ENCODE data around the gene POLA1.

POLA1 gene

GRCh38 chrX:25007059-25008053, 313.6 kb downstream of the POLA1 start:
- DNase-seq (ENCODE audit: low read depth in 2 of 3, low spot score in 2 of 3) = no peak

GRCh38 chrX:25009407-25009806, 315.7 kb downstream of the POLA1 start:
- DNase-seq (ENCODE audit: low read depth in 2 of 3, low spot score in 2 of 3) = no peak

- no peak for DNase-seq (ENCODE audit: low read depth in 2 of 3, low spot score in 2 of 3)
These were observed 317.3 kb downstream of the POLA1 start for GRCh38 chrX:25010784-25011588.

GRCh38 chrX:25011589-25012432, 318.1 kb downstream of the POLA1 start:
- DNase-seq (ENCODE audit: low read depth in 2 of 3, low spot score in 2 of 3) = no peak

- DNase-seq (ENCODE audit: low read depth in 2 of 3, low spot score in 2 of 3) = no peak
These were observed 318.7 kb downstream of the POLA1 start for GRCh38 chrX:25012433-25012735.

- no peak for DNase-seq (ENCODE audit: low read depth in 2 of 3, low spot score in 2 of 3)
These were observed 319.3 kb downstream of the POLA1 start for GRCh38 chrX:25012793-25013631.

DNA sequence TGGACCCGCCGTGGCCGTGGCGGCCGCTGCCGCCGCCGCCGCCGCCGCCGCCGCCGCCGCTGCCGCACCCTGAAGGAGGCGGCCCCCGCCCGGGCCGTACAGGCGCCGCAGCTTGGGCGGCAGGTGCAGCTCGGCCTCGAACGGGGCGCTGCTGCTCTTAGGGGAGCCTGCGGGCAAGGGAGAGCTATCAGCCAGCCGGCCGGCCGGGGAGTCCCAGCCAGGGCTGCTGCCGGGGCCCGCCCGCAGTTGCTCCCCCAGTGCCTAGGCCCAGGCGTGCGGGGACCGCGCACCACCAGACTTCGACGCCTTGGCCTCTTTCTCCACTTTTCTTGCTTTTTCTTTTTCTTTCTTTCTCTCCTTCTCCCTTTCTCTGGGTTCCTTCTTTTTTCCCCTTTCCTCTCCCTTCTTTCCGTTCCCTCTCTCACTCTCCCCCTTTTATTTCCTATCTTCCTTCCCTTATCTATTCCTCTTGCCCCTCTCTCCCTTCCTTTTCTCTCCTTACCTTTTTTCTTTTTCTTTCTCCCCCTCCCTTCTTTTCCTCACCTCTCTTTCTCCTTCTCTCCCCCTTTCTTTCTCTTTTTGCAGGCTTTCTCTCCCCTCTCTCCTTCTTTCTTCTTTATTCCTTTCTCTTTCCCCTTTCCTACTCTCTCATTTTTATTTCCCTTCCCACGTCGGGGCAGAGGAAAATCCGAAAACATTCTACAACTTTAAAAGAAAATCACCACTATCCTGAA, 320.1 kb downstream of the POLA1 start:
- DNase-seq (ENCODE audit: low read depth in 2 of 3, low spot score in 2 of 3) = no peak

DNA sequence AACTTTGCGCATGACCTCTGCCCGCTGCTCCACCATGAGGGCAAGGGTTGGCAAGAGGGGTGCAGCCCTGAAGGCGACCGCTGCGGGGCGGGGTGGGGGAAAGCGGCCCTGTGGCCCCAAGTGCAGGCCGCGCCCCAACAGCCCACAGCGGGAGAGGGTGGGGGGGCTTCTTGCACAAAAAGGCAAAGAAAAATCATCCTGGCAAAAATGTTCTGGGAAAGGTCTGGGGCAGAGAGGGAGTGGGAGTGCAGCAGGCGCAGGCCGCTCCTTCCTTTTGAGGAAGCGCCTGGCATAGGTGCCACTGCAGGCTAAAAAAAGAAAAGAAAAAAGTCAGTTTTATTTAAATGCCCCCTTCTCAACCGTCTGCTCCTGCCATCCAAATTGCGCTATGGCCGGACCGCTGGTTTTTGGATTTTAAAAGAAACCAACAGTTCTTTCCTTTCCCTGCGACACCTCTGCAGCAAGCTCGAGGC, 320.7 kb downstream of the POLA1 start:
- DNase-seq (ENCODE audit: low read depth in 2 of 3, low spot score in 2 of 3) = no peak

DNA sequence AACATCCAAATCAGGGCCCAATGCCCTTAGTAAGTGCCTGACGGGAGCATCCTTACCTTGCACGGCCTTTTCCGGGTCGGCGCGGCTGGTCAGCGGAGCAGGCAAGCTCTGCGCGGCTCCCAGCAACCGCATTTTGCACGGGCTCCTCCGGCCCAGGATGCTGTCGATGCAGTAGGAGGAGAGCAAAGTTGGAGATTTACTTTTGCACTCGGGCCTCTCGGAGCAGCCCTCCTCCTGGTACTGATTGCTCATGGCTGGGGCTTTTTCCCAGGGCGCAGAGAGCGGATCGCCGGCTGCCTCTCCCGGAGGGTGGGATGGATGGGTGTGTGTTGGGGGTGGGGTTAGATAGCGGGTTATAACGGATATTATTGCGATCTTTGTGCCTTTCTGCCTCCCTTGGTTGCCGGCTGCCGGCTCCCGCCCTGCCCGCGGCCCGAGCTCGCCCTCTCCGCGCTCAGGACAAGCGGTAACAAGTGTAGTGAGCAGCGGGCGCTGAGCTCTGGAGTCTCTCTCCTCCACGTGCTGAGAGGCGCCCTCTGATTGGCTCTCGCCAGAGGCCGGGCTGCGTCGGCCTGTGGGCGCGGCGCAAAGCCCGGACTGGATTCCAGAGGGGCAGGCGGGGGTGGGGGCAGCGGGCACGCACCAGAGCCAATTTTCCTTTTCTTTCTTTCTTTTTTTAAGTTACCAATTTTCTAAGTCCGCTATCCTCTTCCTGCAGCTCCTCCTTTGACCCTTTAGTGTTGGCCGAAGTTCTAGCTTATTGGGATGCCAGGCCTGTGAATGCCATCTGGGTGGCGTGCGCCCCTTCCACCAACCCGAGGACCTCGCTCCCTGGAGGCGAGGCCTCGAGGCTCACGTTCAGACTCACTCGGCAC, 322.0 kb downstream of the POLA1 start, which contains the start of gene ARX:
ARX (minus strand) TSS at position 480 of the 875 bp plus-strand sequence; CDS start at position 252, 228 bp downstream.
- no peak for DNase-seq (ENCODE audit: low read depth in 2 of 3, low spot score in 2 of 3)

DNA sequence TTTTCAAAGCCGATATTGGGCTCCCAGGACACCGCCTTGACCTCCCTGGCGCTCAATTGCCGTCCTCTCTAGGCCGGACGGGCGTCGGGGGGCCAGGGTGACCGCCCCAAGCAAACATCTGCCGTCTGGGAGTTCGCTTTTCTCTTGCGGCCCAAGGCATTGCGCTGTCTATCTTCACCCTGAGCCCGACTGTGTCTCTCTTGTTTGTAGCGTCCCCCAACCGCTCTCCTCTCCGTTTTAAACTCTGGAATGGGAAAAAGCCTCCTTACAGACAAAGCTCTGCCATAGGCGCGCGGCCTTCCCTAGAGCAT, 322.6 kb downstream of the POLA1 start:
- DNase-seq (ENCODE audit: low read depth in 2 of 3, low spot score in 2 of 3) = no peak

- no peak for DNase-seq (ENCODE audit: low read depth in 2 of 3, low spot score in 2 of 3)
These were observed 323.4 kb downstream of the POLA1 start for GRCh38 chrX:25016938-25017598.

DNA sequence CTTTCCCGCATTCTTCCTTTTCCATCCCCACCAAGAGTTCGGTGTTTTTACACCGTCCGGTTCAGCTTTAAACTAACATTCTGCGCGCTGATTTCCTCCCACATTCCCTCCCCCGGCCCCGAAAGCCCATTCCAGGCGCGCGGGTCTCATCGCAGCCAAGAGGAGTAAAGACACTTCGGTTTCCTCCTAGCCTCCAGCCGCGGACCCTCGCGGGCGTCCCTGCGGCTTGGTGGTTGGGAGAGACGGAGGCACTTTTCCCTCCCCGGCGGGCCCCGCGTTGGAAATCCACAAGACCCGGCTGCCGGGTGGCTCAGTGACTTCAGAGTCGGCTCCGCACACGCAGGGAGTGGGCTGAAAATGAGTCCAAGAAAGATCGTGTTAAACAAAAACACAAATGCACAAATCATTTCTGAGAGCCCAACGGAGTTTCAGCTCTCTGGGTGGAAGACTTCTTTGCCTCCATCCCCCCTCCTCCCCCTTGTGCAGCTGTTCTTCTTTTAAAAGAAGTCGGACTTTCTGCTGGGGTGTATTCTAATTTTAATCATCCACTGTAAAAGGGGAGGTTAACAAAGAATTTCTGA, 324.0 kb downstream of the POLA1 start:
- no peak for DNase-seq (ENCODE audit: low read depth in 2 of 3, low spot score in 2 of 3)

- no peak for DNase-seq (ENCODE audit: low read depth in 2 of 3, low spot score in 2 of 3)
These were observed 325.0 kb downstream of the POLA1 start for GRCh38 chrX:25018682-25019081.

- DNase-seq (ENCODE audit: low read depth in 2 of 3, low spot score in 2 of 3) = no peak
These were observed 326.1 kb downstream of the POLA1 start for GRCh38 chrX:25019707-25020390.

GRCh38 chrX:25020391-25020904, 326.7 kb downstream of the POLA1 start:
- no peak for DNase-seq (ENCODE audit: low read depth in 2 of 3, low spot score in 2 of 3)

DNA sequence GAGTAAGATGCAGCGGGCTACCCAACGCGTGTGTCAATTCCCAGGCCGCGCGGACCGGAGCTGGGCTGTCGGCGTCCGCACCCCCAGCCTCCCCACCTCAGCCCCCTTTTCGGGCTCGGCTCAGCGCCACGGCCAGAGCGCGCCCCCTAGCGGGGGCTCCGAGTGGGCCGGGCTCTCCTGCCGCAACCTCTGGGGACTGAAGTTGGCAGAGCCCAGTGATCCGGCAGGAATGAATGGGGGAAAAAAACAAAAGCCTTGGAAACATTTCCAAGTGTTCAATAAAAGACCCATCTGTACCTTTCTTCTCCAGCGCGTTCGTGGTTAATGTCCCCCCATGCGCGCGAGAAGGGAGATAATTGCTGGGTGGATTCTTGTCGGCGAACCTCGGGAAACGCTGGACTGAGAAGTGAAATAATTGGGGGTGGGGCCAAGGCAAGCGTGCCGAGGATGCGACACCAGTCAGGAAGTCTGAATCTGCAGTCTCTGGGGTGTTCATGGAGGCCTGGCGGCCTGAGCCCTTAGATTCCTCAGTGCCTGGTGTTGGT, 327.3 kb downstream of the POLA1 start:
- no peak for DNase-seq (ENCODE audit: low read depth in 2 of 3, low spot score in 2 of 3)

All from activated CD8-positive, alpha-beta memory T cell treated with anti-CD3 and anti-CD28 coated beads for 48 hours (primary cell).